AG09319 (cell line): ENCODE data around the gene MTREX.

Source experiments
- DNase-seq: peaks from one replicate; pipeline ENCODE4 v3.0.0-alpha.2; 2010; ENCODE audit warnings: low read depth; ENCODE audit errors: extremely low read depth
- CTCF ChIP-seq: IDR thresholded peaks from 2 replicates; pipeline ENCODE4 v1.5.1; 2011; ENCODE audit warnings: low read depth, mild to moderate bottlenecking, inconsistent platforms, low read length, moderate library complexity

The MTREX gene

GRCh38 chr5:55410845-55411244 is 103.1 kb downstream of the MTREX start:
- no peak for DNase-seq
- TF ChIP-seq CTCF, result no peak

- DNase-seq, result no peak
- TF ChIP-seq CTCF, result no peak
These were observed 104.1 kb downstream of the MTREX start for GRCh38 chr5:55411876-55412275.

- no peak for TF ChIP-seq CTCF
These were observed 105.9 kb downstream of the MTREX start for GRCh38 chr5:55413644-55414043.

GRCh38 chr5:55415071-55415470 is 107.3 kb downstream of the MTREX start:
- no peak for TF ChIP-seq CTCF
- DNase-seq, result no peak

More at GRCh38 chr5:55413644-55414043, 105.9 kb downstream of the MTREX start:
- no peak for DNase-seq

- DNase-seq, result no peak
- no peak for TF ChIP-seq CTCF
These were observed 108.5 kb downstream of the MTREX start for GRCh38 chr5:55416306-55416705.

GRCh38 chr5:55418994-55419968 is 111.5 kb downstream of the MTREX start:
- no peak for TF ChIP-seq CTCF
- DNase-seq, result no peak

- no peak for DNase-seq
- TF ChIP-seq CTCF, result no peak
These were observed 113.3 kb downstream of the MTREX start for GRCh38 chr5:55421074-55421529.
